Dedifferentiated amniotic fluid mesenchymal stem cell (primary cell): ENCODE measurements around the gene NEUROD2.

Source experiments
- DNase-seq: peaks from one replicate; pipeline ENCODE4 v3.0.0-alpha.2; 2016; ENCODE audit errors: extremely low spot score

NEUROD2 gene

DNA sequence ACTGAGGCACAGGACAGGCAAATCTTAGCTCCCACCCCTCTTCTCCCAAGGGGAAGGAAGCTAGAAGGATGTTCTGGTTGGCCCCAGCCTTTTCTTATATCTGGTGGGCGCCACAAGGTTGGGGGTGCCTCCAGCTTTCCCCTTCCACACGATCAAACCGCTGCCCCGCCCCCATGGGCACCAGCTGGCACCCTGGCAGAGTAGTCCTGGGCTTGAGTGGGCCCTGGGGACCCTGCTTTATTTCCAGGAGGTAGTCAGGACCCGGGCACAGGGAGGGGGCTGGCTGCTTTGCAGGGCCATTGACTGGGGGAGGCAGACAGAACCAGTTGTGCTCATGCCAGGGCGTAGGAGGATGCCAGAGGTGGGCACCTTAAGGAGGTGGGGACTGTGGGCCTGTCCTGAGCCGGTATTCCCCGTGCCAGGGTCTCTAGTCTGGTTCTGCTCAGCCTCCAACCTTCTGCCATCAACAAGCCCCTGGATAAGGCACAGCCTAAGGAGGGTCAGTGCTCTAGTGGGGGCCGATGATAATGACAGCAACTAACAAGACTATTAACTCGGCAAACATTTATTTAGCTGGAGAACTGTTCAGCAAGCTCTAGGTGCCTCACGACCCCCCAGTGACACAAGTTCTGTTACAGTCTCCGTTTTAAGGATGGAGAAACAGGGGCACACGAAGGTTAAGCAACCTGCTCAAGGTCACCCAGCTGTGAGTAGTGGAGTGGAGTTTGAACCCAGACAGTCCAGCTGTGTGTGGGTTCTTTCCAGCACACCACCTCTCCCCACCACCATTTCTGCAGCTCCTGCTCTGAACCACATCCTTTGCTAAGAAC lies 11.5 kb upstream of the NEUROD2 start:
- DNase-seq: no peak

DNA sequence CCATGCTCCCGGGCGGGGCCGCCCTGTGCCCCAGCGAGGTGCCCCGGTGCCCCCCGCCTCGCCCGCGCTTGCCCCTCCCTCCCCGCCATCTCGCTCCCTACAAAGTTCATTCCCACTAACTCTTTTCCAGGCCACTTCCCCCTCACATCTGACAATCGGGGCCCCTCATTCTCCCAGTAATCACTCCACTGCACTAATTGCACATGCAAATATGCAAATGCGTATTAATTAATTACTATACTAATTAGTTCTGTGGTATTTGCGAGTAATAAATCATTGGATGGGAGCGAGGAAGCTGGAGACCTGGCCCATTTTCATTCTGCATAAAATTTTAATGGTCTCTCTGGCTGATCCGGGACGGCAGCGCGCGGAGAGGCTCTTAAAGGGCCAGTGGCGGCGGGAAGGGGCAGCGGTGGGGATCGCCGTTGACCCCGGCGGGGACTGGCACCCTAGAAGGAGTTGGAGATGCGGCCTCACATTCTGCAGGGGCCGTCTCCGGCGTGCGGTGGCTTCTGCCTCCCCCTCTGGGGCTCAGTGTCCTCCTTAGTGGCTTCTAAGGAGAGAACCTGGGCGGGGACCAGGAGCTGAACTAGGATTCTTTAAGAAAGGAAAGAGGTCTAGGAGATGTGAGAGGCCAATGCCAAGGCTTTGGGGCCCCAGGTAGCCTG lies 10.7 kb upstream of the NEUROD2 start:
- DNase-seq: no peak

DNA sequence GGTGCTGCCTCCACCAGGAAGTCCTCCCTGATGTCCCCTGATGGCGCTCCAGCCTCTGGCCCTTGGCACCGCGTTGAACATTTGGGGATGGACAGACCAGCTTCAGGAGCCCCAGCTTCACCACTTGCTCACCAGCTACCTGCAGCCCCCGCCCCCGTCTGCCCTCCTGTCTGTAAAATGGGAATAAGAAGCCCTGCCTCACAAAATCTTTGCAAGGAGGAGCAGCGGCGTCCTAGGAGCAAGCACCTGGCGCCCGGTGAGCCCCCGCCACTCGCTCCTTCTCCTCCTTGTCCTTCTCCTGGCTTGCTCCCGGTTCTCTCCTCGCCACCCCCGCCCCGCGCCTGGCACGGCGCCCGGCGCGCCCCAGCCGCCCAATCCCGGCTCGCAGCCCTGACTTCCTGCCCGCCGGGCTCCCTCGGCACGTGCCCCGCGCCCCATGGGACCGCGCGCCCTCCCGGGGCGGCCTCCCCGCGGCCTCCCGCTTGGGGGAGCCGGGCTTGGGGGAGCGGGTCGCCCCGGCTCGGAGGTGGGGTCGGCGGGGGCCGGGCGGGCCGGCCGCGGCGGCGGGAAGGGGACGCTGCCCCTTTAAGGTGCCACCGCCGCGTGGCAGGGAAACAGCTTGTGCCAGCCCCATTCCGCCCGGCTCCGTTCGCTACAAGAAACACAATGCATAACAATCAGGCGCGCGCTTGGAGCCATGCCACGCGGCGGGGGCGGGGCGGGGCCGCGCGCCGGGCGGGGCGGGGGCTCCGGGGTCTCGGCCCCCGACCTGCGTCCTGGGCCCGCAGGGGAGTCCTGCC lies 9.9 kb upstream of the NEUROD2 start:
- DNase-seq: peak; percentile 31

DNA sequence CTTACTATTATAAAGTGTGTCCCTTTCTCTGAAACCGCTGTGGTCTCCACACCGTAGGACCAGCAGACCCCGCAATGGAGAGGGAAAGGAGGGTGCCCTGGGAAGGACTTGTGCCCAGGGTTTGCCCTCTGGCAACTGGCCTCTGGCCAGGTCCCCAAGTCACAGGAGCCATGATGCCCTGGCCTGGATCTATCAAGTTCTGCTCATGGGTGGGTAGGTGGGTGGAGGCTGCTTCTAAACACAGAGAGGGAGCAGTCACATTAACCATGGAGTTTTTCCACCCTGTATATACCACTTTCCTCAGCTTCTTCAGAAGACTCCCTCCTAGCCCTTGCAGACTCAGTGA lies 9.4 kb upstream of the NEUROD2 start:
- DNase-seq: no peak

GRCh38 chr17:39615434-39615833 lies 7.7 kb upstream of the NEUROD2 start:
- DNase-seq: no peak

DNA sequence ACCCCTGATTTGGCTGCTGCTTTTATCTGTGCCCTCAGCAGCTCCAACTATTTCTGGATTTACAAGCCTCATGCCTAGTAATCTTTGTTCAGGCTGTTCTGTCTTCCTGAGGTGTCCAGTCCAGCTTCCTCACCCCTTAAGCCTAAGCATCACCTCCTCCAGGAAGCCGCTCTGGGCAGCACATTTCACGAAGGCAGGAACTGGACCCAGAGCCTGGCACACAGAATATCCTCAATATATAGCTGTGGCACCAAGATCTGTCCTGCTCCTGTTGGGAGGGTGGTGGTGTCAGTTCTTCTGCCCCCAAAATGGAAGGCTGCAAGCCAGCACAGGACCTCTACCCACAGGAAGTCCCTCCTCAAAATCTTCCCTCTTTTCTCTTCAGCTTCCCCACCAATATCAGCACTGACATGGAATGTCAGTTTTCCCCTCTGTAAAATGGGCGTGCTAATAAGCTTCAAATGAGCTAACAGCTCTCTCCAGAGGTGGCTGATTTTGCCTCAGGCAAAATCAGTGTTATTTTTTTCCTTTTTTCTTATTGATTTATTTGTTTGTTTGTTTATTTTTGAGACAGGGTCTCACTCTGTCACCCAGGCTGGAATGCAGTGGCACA lies 6.9 kb upstream of the NEUROD2 start:
- DNase-seq: no peak

DNA sequence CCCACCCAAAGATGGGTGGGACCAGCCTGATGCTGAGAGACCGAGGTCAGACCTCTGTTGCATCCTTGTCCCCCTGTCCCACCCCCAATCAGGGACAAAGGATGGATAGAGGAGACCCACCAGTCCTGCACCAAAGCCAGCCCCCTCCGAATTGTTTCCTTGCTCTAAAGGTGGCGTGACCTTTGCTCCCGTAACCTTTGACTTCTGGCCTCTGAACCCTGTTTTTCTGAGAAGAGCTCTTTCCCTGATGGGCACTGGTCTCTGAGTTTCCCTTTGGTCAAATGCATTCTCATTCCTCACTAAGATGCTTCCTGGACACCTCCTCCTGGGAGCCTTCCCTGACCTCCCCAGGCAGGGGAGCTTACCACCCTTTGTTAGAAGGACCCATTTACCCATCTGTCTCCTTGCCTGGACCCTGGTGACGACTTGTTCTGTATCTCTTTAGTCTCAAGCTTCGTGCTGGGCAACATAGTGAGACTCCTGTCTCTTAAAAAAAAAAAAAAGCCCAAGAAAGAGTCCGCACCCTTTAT lies 5.3 kb upstream of the NEUROD2 start:
- DNase-seq: no peak

GRCh38 chr17:39612291-39612894 lies 4.7 kb upstream of the NEUROD2 start:
- DNase-seq: no peak

DNA sequence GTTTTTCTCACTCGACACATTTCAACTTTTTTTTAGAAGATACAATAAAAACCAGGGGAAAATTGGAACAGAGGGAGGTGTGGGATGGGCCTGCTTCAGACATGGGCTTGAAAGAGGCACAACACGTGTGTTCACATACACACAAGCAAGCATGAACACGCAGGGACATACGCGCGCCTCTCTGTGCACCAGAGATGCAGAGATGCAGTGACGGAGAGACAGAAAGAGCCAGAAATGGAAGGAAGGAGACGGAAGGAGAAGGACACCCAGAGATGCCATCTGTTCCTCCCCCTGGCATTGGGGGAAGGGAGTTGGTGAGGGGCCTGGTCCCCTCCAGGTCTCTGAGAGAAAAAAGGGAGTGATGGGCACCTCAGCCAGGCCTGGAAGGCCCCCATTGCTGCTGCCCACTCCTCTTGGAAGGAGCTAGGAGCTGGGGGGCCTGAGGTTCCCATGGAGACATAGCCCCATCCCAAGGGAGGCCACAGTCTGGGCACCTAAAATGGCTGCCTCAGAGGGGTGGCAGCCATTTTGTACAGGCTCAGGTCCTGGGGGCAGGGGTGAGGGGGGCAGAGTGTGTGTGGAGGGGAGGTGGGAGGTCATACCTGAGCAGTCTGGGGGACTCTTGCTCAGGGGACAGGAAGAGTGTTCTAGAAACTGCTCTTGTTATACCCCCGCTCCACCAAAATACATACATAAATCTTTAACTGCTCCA lies 3.8 kb upstream of the NEUROD2 start:
- DNase-seq: no peak

GRCh38 chr17:39609416-39610025 lies 1.8 kb upstream of the NEUROD2 start:
- DNase-seq: no peak

DNA sequence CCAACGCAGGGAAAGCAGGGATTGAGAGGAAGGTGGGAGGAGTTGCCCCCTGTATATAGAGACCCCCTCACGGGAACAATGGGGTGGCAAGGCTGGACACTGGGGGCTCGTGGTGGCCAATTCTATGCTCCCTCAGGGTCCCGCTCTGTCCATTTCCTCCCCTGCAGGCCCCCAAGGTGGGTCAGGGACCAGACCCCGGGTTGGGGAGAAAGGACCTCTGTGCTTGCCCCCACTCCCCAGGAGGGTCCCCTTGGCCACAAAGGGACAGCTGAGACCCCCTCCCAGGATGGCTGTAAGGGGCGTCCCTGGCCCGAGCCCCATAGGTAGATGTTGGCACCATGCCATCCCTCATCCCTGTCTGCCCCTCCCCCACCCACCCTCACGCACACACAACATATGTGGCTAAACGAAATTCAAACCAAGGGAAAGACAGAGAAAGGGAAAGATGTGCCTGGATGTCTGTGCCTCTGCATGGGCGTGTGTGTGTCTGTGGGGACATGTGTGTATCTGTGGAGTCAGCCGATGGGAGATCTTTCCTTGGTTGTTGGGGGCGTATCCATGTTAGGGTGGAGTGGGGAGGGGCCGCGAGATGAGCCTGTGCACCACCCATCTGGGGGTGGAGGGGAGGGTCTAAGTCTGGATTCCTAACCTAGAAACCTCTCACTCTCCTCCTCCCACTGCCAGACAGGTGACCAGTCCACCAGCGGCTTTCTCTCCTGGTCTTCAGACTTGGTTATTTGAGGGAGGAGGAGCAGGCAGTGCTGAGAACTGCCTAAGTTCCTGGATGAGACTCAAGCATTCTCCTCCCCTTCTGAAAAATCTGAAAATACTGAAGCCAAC lies 642 bp upstream of the NEUROD2 start:
- no peak for DNase-seq

- DNase-seq: no peak
Observed at GRCh38 chr17:39607057-39607850, 466 bp downstream of the NEUROD2 start.

- no peak for DNase-seq
Observed at GRCh38 chr17:39606434-39607056, 1.2 kb downstream of the NEUROD2 start.

DNA sequence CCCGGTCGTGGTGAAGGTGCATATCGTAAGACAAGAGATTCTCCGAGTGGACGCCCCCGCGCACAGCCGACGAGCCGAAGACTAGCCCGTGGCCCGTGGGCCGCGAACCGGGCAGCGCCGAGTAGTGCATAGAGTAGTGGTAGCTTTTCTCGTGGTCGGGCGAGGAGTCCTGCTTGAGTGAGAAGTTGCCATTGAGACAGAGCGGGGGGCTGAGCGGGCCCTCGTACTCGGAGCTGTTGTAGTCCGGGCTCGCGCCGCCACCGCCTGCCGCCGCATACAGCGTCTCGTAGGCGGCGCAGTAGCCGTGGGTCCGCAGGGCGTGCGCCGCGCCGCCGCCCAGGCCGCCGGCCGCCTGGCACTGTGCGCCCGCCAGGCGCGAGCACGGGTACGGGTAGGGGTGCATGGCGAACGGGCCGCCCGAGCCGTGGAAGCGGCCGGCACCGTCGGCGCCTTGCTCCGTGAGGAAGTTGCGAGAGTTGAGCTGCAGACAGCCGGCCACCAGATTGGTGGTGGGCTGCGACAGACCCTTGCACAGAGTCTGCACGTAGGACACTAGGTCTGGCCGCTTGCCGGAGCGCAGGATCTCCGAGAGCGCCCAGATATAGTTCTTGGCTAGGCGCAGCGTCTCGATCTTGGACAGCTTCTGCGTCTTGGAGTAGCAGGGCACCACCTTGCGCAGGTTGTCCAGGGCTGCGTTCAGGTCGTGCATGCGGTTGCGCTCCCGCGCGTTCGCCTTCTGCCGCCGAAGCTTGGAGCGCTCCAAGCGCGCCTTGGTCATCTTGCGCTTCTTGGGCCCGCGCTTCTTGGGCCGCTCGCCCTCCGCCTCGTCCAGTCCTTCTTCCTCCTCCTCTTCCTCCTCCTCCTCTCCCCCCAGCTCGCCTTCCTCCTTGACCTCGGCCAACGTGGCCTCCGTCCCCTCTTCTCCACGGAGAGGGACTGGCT lies 2.0 kb downstream of the NEUROD2 start:
- DNase-seq: no peak

DNA sequence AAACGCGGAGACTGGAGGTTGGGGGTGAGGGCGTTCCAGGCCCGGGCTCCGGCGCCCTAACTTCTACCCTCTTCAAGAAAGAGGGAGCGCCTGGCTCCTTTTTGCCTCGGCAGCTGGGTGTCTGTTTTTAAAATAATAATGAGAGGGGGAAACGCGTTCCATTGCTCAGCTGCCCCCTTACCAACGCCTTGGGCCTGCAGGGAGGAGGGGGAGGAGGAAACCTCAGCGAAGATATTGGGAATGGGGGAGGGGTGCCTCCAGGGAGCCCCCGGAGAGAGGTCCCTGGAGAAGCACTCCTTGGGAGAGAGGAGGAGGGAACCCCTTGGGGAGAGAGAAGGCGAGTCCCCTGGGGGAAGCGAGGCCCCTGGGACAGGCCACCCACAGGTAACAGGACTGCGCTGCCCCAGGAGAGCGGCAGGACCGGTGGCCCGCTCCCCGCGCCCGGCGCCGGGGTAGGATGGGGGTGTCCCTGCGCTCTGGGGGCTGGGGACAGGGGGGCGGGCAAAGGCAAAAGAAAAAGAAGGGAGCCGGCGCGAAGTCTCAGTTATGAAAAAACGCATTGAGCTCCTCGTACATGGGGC lies 2.7 kb downstream of the NEUROD2 start:
- DNase-seq: no peak

DNA sequence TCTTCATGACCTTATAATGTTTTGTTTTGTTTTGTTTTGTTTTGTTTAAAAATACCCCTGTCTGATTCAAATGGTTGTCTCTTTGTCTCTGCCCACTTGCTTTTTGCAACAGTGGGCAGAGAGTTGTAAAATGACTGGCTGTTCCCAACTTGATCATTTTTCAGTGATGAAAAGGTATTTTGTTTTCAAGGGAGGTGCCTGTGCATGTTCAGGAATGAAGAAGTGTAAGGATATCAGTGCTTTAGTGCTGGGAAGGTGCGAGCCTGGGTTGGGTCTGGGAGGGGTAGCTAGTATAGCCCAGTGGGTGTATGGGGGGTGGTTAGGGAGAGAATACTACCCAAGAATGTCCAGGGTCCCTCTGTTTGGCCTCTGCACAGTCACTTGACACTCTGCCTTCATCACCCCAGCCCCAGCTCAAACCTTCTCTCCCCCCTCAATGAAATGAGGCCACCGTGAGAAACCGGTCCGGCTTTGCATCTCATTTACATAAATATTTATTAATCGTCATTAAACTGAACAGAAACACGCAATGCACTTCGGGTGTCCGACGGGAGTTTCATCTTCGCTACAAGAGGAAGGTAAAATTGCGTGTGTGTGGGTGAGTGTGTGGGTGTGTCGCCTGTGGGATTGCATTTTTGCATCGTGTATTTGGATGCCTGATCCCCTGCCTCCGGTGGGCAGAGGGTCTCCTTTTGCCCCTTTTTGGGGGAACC lies 4.3 kb downstream of the NEUROD2 start:
- no peak for DNase-seq
